ENCODE data around the gene CHTOP. TPM values are rescaled to one million over a fixed set of nuclear protein-coding genes. Genes with fewer than 3 reads are reported as not detected.

Gene CHTOP
- total RNA-seq, 1 donor from 2014 or later: 129 TPM

- peaks cover 11% of the 10 kb centered on the region for H3K4me1 Mint-ChIP-seq (ENCODE audit: low read depth)
- peak within 1 kb of the TSS; percentile 34 for H3K27ac Mint-ChIP-seq
- H3K36me3 Mint-ChIP-seq (ENCODE audit: insufficient read depth): no peaks in the 10 kb centered on the region
- H3K4me3 Mint-ChIP-seq (ENCODE audit: low read depth): peak within 1 kb of the TSS; percentile 61
- TF ChIP-seq CTCF (IDR thresholded peaks at IDR 0.05; ENCODE audit: unreplicated experiment): no peak
- no peak for DNase-seq (ENCODE audit: low spot score, unreplicated experiment)
- peaks cover 55% of the 10 kb centered on the region for H3K27me3 Mint-ChIP-seq
- no peaks in the 10 kb centered on the region for H3K9me3 Mint-ChIP-seq (ENCODE audit: low read depth)
Observed at GRCh38 chr1:153678519-153679336, 44.9 kb downstream of the CHTOP start, which contains the start of gene NPR1. Gene NPR1 (plus strand): TSS chr1:153678688. CDS start chr1:153679109, 421 bp downstream.

- peak overlapping the region; percentile 61 for H3K4me3 Mint-ChIP-seq (ENCODE audit: low read depth)
- H3K27me3 Mint-ChIP-seq: peaks cover 58% of the 10 kb centered on the region
- H3K4me1 Mint-ChIP-seq (ENCODE audit: low read depth): peaks cover 11% of the 10 kb centered on the region
- H3K9me3 Mint-ChIP-seq (ENCODE audit: low read depth): no peaks in the 10 kb centered on the region
- H3K36me3 Mint-ChIP-seq (ENCODE audit: insufficient read depth): no peaks in the 10 kb centered on the region
- TF ChIP-seq CTCF (IDR thresholded peaks at IDR 0.05; ENCODE audit: unreplicated experiment): peak; percentile 39
- peak; percentile 46 for DNase-seq (ENCODE audit: low spot score, unreplicated experiment)
- no peak overlapping the region for H3K27ac Mint-ChIP-seq
Observed at GRCh38 chr1:153679337-153680119, 45.7 kb downstream of the CHTOP start.

- Mint-ChIP-seq H3K9me3 (ENCODE audit: low read depth) (no peaks in the 10 kb centered on the region), H3K27ac (no peak overlapping the region), H3K4me3 (ENCODE audit: low read depth) (peak overlapping the region; percentile 40), H3K4me1 (ENCODE audit: low read depth) (peaks cover 11% of the 10 kb centered on the region), H3K27me3 (peaks cover 60% of the 10 kb centered on the region), H3K36me3 (ENCODE audit: insufficient read depth) (no peaks in the 10 kb centered on the region)
- TF ChIP-seq CTCF (IDR thresholded peaks at IDR 0.05; ENCODE audit: unreplicated experiment): no peak
- no peak for DNase-seq (ENCODE audit: low spot score, unreplicated experiment)
Observed at GRCh38 chr1:153680120-153680403, 46.2 kb downstream of the CHTOP start.

- H3K36me3 Mint-ChIP-seq (ENCODE audit: insufficient read depth): no peaks in the 10 kb centered on the region
- peaks cover 11% of the 10 kb centered on the region for H3K4me1 Mint-ChIP-seq (ENCODE audit: low read depth)
- H3K27ac Mint-ChIP-seq: no peak overlapping the region
- no peaks in the 10 kb centered on the region for H3K9me3 Mint-ChIP-seq (ENCODE audit: low read depth)
- TF ChIP-seq CTCF (IDR thresholded peaks at IDR 0.05; ENCODE audit: unreplicated experiment): no peak
- no peak overlapping the region for H3K4me3 Mint-ChIP-seq (ENCODE audit: low read depth)
- H3K27me3 Mint-ChIP-seq: peaks cover 58% of the 10 kb centered on the region
- no peak for DNase-seq (ENCODE audit: low spot score, unreplicated experiment)
Observed at GRCh38 chr1:153682730-153683129, 48.9 kb downstream of the CHTOP start.

GRCh38 chr1:153683854-153684253, 50.0 kb downstream of the CHTOP start:
- Mint-ChIP-seq H3K27ac (peak overlapping the region; percentile 1), H3K36me3 (ENCODE audit: insufficient read depth) (no peaks in the 10 kb centered on the region), H3K4me3 (ENCODE audit: low read depth) (no peak overlapping the region), H3K9me3 (ENCODE audit: low read depth) (no peaks in the 10 kb centered on the region), H3K27me3 (peaks cover 47% of the 10 kb centered on the region), H3K4me1 (ENCODE audit: low read depth) (peaks cover 2% of the 10 kb centered on the region)
- TF ChIP-seq CTCF (IDR thresholded peaks at IDR 0.05; ENCODE audit: unreplicated experiment): no peak
- no peak for DNase-seq (ENCODE audit: low spot score, unreplicated experiment)

Data from progenitor cell of endocrine pancreas (in vitro differentiated cells).